Renal cortical epithelial cell (primary cell): ENCODE measurements around the gene ATOH8. TPM values are rescaled to one million over a fixed set of nuclear protein-coding genes. Genes with fewer than 3 reads are reported as not detected.
"Not testable (repeated sequence)": the region's sequence is repeated elsewhere in the genome, so short reads cannot be mapped to it uniquely, and the experiment has no call there.

Experiments
- DNase-seq: peaks from one replicate; pipeline ENCODE4 v3.0.0-alpha.2; 2011; ENCODE audit warnings: low read depth
- total RNA-seq: library from RNA; depleted of rRNA; stranded (reverse); fragments of >200 nt; gene quantifications from 2 replicates; pipeline ENCODE4 v1.2.3, GENCODE V29; 2014

Gene ATOH8, protein sequence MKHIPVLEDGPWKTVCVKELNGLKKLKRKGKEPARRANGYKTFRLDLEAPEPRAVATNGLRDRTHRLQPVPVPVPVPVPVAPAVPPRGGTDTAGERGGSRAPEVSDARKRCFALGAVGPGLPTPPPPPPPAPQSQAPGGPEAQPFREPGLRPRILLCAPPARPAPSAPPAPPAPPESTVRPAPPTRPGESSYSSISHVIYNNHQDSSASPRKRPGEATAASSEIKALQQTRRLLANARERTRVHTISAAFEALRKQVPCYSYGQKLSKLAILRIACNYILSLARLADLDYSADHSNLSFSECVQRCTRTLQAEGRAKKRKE
- 4.3 and 12.9 TPM in 2 replicates for total RNA-seq

DNA sequence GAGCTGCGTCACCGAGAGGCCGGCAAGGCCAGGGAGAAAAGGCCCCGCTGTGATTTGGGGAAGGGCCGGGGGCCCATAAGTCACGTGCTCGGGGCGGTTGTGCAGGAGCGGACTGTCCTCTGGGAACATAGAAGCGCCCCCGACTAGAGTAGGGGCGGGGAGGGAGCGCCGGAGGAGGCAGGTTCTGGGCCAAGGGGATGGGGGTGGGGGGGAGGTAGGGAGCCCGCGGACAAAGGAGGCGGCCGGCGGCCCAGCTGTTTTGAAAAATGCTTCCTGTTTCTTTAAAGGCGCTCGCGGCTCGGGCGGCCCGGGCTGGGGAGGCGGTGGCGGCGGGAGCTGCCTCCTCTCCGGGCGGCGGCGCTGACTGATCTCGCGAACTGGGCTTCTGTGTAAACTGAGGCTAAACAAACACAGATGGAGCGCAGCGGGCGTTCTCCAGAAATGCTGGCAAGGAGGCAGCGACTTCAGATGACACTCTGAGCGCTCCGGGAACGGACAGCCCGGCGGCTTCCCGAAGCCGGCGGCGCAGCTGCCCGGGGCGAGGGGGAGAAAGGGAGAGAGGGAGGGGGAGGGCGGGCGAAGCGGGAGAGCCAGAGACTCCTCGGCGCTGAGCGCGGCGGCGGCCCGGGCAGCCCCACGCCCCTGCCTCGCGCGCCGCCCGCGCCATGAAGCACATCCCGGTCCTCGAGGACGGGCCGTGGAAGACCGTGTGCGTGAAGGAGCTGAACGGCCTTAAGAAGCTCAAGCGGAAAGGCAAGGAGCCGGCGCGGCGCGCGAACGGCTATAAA, at the start of gene ATOH8:
ATOH8 (plus strand) TSS at position 467 of the 788 bp plus-strand sequence; CDS start at position 666, 199 bp downstream.
- no peak for DNase-seq

DNA sequence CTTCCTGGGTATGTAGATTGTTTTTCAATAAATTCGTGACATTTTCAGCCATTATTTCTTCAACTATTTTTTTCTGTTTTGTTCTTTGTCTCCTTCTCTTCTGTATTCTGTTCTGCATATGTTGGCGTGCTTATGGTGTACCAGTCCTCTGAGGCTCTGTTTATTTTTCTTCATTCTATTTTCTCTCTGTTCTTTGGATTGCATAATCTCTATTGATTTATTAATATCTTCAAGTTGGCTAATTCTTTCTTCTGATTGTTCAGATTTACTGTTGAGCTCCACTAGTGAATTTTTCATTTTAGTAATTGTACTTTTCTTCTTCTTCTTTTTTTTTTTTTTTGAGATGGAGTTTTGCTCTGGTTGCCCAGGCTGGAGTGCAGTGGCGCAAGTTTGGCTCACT, 49.8 kb upstream of the ATOH8 start:
- DNase-seq, result no peak

DNA sequence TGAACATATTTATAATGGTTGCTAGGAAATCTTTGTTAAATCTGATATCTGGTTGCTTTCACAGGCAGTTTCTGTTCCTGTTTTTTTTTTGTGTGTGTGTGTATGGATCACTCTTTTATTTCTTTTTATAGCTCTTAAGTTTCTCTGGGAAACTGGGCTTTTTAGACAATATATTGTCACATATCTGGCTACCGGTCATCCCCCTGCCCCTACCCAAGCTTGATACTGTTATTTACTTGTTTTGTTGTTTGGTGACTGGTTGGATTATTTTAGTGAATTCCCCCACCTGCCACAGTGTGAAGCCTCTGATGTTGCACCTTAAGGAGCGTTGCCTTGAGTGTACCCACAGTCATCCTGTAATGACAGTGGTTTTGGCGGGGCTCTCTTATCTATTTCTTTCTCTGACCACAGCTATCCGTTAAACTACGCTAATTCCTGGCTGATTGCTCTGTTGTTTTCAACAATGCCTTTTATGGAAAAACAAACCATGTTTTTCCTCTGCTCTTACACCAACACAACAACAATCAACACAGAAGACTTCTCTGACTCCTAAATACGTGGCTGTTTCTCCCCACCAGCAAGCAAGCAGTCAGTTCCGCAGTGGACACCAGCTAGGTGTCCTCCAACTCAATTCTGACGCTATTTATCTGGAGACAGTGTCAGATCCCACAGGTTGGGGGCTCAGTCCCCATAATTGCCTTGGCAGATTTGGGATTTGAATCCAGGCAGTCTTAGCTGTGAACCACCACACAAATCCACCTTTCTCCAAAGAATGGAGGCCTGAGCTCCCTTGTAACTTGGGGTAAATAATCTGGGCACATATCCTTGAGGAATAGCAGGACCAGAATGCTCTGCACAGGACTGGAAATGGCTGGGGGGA, 48.8 kb upstream of the ATOH8 start:
- no peak for DNase-seq

DNA sequence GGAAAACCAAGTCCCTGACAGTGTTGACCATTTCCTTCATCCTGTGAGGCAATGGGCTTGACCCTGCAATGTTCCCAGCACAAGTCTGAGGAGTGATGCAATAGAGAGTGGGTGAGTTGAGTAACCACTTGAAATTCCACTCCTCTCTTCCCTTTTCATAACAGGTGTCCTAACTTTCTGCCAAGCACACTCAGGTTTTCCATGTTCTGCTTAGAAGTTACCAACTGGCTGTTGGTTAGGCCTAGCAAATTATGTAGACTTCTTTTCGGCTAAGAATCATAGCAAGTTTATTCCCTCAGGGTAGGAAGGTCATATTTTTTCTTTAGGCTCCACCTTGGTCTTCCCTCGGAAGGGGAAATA, 48.1 kb upstream of the ATOH8 start:
- peak; percentile 100 for DNase-seq

DNA sequence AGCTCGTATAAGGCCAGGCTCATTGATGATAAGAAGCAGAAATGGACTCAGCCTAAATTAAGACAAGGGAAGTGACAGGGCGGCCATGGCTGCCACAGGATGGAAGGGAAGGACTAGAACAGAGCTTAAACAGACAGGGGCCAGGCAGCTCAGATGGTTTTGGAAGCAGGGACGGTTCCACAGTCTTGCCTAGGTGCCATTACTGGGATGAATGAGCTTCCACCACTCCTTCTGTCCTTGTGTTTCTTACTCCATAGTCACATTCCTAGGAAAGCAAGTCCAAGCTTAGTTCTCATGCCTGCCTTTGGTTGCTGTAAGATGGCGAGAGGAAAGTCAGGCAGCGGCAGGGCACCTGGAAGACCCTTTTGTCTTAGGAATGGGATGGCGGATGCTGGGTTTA, 47.7 kb upstream of the ATOH8 start:
- no peak for DNase-seq

DNA sequence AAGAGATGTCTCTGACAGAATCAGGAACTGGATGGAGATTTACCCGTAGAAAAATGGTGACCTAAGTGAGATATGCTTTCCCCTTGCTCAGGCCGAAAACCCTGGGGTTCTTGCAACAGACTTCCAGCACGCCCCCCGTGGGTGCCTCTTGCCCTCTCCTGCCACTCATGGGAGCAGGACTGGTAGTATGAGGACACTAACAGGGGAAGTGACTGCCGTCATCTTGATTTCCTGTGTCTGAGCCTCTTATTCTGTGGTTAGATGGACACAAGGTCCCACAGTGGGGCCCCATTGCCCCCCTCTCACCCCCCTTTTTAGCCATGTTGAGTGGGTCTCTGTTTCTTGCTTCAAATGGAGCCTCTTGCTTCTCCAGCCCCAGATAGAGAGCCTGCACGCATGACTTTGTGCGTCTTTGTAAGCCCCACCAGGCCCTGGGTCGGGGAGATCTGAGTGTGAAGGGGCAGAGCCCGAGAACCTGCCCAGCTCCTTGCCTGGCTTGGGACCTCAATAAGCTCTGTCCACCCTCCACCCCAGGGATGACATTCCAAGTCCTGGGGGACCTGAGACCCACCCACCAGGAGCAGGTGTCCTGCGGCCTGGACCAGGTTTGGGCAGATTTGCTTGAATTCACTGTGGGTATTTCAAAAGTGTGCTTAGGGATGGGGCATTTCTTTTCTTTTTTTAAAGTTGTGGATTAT, 47.0 kb upstream of the ATOH8 start:
- no peak for DNase-seq

DNA sequence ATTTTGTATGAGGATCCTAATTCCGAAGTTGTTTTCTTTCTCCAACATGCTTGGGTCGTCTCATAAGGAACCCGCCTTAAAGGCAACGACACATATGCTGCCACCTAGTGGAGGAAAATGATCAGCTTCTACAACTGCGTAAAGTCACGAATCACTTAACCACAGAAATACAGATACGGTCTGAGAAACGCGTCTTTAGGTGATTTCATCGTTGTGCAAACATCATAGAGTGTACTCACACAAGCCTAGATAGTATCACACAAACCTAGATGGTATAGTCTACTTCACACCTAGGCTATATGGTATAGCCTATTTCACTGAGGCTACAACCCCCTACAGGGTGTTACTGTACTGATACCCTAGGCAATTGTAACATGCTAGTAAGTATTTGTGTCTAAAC, 46.5 kb upstream of the ATOH8 start:
- DNase-seq, result peak; percentile 93

DNA sequence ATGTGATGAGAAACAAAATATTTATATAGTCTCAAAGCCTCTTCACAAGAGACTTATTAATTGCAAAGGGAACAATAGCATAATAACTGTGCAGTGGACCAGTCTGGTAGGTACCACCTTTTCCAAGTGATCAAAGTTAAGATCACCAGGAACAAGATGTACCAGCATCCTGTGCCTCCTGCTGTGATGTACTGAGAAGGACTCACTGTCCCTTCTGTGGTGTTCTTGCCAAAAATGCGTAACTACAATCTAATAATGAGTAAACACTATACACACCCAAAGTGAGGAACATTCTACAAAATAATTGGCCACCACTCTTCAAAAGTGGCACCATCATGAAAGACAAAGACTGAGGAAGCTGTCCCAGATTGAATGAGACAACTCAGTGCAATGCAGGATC, 45.1 kb upstream of the ATOH8 start:
- DNase-seq, result no peak

DNA sequence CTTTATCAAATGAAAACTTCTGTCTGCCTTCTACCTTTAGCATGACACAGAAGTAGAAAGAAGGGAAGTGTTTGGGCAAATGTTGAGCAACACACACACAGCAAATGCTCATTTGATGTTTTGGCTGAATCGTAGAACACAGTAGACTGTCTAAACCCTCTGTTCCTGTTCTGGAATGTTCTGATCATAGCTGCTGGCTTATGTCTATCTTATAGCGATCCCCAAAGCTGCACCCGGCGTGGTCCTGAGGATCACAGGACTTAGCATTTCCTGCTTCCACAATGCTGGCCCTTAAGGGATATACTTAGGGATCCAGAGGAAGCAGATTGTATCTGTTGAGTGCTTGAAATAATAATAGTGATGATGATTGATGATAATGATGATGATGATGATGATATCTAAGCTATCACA, 44.4 kb upstream of the ATOH8 start:
- no peak for DNase-seq

DNA sequence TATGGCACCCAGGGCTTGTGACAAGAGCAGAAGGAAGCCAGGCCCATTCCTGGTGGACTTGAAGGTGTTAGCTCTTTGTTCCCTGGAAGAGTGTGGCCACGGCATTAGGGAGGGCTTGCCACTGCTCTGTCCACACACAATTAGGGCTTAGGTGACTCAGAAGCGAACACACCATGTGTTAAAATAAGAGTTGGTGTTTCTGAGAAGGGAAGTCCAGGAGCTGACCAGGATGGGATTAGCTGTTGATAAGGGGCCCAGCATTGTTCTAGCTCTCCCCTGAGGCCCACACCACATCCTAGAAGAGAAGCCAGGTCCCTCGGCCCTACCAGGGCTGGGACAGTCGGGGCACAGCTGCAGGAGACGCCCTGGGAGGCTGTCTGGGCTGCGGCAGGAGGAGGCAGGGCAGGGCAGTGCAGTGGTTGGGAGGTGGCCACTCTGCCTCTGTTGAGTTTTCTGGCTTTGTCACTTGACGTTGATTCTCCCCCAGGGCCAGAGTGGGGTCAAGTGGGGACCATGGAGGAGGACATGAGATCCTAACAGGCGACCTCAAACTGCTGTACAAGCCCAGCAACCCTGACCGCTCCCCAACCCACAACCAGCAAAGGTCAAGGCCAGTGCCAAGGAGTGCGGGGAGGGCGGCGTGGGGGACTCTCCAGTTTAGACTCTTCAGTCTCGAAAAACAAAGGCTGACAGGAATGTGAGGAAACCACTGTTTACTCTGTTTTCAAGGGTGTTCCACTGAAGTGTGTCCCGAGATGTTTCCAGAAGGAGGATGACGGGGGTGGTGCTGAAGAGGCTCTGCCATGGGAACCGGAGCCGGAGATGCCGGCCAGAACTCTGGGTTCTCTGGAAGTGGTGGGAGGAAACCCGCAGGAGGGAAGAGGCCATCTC, 42.9 kb upstream of the ATOH8 start:
- peak; percentile 66 for DNase-seq

DNA sequence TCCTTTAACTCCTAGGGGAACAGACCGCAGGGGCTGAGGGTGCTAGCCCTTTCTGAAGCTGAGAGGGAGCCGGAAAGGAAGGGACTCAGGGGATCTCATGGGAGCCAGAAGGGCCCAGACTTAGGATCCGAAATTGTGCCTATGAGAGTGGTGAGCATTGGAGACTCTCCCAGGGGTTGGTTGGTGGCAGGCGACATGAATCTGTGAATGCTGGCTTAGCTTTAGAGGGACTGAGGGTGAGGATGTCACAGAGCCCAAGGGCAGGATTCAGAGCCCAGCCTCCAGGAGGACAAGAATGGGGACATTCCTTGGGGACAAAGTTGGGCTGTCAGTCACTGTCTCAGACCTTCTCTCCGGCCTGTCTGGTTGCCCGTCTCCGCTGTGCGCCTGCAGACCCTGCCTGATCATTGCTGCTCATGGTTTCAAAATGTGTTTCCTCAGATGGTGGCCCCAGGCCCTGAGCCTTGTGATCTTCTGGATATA, 42.2 kb upstream of the ATOH8 start:
- no peak for DNase-seq

DNA sequence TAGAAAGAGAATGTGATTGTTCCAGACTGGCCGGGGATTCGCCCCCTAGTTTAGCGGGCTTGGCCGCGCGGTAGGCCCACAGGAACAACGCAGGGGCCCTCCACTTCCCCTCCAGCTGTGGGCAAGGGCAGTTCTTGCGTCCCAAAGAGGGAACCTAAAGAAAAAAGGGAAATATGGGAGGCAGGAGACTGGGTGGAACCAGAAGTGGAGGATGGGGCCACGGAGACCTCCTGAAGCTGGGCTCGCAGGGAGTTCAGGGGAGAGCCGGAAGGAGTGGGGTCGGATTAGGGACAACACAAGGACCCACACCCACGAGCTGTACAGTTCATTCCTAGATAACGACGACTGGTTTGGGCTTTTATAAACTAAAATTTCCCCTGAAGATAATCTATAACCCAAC, 41.5 kb upstream of the ATOH8 start:
- no peak for DNase-seq

DNA sequence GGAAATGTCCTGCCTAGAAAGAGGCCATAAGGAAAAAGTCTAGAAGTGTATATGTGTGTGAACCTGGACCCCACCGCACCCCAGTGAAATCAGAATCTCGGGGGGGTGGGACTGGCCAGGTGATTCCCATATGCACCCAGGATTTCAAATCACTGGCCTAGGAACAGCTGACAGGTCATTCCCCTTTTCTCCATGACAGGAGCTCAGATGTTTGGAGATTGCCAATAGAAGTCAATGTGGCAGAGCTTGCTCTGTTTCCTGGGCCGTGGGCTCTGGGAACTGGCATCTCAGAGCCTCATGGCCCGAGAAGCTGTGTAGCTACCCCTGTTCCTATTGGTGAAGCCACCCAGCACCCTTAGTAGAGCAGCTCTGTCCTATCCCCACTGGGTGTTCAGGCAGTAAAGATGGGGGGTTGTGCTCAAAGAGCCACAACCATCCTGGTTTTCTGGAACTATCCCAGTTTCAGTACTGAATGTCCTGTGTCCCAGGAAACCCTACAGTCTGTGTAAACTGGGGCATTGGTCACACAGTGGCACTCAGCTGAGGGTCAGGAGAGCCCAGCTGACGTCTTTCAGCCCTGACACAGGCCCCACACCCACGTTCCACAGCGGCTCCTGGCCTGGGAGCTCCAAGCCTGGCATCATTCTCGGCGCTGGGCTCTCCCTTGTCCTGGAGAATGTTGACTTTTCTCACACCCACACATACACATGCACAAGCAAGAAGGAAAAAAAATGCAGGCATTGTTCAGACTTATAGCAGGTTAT, 40.8 kb upstream of the ATOH8 start:
- peak; percentile 78 for DNase-seq

DNA sequence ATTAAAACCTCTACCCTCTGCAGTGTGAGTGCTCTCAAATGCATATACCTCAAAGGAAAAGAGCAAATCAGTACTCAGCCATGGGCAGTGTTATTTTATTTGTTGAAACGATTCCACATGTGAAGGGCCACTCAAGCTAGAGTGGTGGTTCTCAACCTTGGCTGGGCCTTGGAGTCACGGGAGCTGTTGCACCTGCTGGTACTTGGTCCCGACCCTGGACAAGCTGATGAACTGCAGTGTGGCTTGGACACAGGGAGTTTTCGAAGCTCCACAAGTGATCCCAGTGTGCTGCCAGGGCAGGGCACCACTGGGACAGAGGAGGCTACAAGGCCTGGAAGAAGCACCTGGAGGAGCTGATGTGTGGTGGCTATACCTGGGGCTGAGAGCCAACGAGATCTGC, 40.0 kb upstream of the ATOH8 start:
- no peak for DNase-seq

DNA sequence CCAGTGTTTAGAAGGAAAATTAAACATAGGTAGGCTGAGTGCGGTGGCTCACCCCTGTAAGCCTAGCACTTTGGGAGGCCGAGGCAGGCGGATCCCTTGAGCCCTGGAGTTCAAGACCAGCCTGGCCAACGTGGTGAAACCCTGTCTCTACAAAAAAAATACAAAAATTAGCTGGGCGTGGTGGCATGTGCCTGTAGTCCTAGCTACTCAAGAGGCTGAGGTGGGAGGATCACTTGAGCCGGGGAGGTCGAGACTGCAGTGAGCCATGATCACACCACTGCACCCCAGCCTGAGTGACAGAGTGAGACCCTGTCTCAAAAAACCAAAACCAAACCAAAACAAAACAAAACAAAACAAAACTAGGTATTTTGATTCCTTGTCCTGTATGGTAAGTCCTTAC, 39.4 kb upstream of the ATOH8 start:
- not testable (repeated sequence) for DNase-seq

DNA sequence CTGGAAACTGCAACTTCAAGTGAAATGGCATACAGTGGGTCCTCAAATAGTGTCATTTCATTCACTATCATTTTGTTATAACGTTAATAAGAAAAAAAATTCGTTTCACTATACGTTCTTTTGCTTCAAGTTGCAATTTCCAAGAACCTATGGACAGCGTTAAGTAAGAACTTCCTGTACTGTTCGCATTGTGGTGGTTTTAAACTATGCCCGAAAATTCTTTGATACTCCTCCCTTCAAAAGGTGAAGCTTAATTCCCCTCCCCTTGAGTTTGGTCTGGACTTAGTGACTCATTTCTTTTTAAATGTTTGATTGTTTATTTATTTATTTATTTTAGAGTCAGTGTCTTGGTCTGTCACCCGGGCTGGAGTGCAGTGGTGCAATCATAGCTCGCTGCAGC, 39.0 kb upstream of the ATOH8 start:
- no peak for DNase-seq

DNA sequence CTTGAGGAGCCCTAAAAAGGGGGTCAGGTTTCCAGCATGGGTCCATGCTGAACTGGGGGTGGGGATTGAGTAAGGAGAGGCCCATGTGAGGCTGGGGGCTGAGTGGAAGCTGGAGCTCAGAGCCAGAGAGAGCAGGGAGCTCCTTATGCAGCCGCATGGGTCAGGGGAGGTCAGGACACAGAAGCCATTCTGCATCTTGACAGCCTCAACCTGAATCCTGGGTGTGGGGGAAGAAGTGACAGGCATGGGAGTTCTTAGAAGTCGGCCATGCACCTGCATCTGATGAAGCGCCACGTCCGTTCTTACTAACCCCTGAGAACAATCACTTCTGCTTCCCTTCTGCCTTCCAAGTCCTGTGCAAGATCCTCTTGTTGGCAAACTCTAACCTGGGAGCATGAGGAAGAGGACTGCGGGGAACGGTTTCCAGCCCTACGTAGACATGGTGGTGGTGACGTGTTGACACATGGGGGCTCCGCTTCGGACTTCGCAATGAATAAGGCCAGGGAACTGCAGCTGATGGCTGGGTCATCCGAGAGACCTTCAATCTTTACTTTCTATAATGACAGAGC, 37.4 kb upstream of the ATOH8 start:
- no peak for DNase-seq

DNA sequence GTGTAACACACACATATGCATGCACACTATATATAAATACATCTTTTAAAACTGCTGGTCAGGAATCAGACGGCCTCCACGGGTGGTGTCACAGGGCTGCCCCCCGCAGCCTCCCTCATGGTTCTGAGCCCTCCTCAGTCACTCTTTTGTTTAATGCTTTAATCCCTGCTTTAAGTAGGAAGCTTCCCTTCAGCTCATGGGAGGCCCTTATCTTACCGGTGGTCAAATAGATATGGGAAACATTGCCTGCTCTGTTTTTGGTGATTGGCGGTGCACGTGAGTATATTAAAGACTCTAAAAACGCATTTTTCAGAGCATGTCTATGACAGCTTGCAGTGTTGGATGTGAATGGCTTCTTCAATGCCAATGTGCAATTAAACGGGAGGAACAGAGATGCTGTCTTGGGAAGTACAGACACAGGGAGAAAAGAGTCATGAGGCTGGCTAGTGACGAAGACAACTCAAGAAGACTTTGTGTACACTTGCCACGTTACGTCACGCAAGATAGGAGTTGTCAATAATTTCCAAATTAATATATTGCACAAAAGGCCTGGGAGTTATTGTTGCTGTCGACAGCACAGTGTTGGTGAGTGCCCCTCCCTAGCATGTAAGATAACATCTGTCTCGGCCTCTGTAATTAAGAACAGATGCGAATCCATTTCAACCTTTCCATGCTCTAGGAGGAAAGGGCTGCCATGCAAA, 36.3 kb upstream of the ATOH8 start:
- no peak for DNase-seq

DNA sequence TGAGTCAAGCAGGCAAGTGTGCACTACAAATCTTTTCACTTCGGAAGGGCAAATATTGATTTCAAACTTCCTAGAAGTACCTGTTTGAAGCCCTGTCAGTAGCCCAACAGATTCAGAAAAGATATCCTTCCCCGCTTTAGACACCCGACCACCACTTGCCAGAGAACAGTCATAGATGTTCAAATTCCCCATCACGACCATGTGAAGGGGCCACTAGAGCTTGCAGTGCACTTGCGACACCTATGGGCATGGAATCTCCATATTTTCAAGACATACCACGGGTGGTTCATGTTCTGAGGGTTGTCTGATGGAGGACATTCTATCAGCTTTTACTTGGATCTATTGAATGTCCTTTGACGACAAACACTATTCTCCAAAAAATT, 35.8 kb upstream of the ATOH8 start:
- no peak for DNase-seq
